Measurements from ENCODE around the gene F11R.
"Not testable (repeated sequence)": the region's sequence is repeated elsewhere in the genome, so short reads cannot be mapped to it uniquely, and the experiment has no call there.

Gene F11R

GRCh38 chr1:161019111-161019660 is 1.8 kb downstream of the F11R start:
- H3K9me3 ChIP-seq (replicated peaks; ENCODE audit: low read length); H3K4me2 ChIP-seq (ENCODE audit: low read length); H3K36me3 ChIP-seq (ENCODE audit: insufficient read depth, low read length); H3K9ac ChIP-seq (ENCODE audit: low read depth, low read length); H3K4me3 ChIP-seq (ENCODE audit: low read length): not testable (repeated sequence)
- H3K27me3 ChIP-seq (ENCODE audit: control insufficient read depth, insufficient read depth, low read length) = peaks cover 12% of the 10 kb centered on the region
- peaks cover 11% of the 10 kb centered on the region for H3K4me1 ChIP-seq (ENCODE audit: control insufficient read depth, insufficient read depth, low read length)

GRCh38 chr1:161018631-161018930 is 2.4 kb downstream of the F11R start:
- Histone ChIP-seq H3K4me1 (ENCODE audit: control insufficient read depth, insufficient read depth, low read length) (peaks cover 17% of the 10 kb centered on the region), H3K4me2 (ENCODE audit: low read length) (no peak overlapping the region), H3K27me3 (ENCODE audit: control insufficient read depth, insufficient read depth, low read length) (peaks cover 12% of the 10 kb centered on the region), H3K36me3 (ENCODE audit: insufficient read depth, low read length) (no peaks in the 10 kb centered on the region), H3K4me3 (ENCODE audit: low read length) (no peak overlapping the region), H3K9ac (ENCODE audit: low read depth, low read length) (no peak overlapping the region), H3K9me3 (replicated peaks; ENCODE audit: low read length) (no peaks in the 10 kb centered on the region)

GRCh38 chr1:161017756-161018630 is 3.0 kb downstream of the F11R start:
- H3K36me3 ChIP-seq (ENCODE audit: insufficient read depth, low read length) = no peaks in the 10 kb centered on the region
- H3K4me3 ChIP-seq (ENCODE audit: low read length) = no peak overlapping the region
- no peaks in the 10 kb centered on the region for H3K9me3 ChIP-seq (replicated peaks; ENCODE audit: low read length)
- peaks cover 23% of the 10 kb centered on the region for H3K4me1 ChIP-seq (ENCODE audit: control insufficient read depth, insufficient read depth, low read length)
- H3K9ac ChIP-seq (ENCODE audit: low read depth, low read length) = no peak overlapping the region
- peaks cover 12% of the 10 kb centered on the region for H3K27me3 ChIP-seq (ENCODE audit: control insufficient read depth, insufficient read depth, low read length)
- H3K4me2 ChIP-seq (ENCODE audit: low read length) = no peak overlapping the region

- H3K4me1 ChIP-seq (ENCODE audit: control insufficient read depth, insufficient read depth, low read length) = peaks cover 20% of the 10 kb centered on the region
- not testable (repeated sequence) for H3K4me3 ChIP-seq (ENCODE audit: low read length); H3K9ac ChIP-seq (ENCODE audit: low read depth, low read length); H3K4me2 ChIP-seq (ENCODE audit: low read length); H3K36me3 ChIP-seq (ENCODE audit: insufficient read depth, low read length); H3K9me3 ChIP-seq (replicated peaks; ENCODE audit: low read length)
- H3K27me3 ChIP-seq (ENCODE audit: control insufficient read depth, insufficient read depth, low read length) = peaks cover 12% of the 10 kb centered on the region
Observed at GRCh38 chr1:161017181-161017580, 3.8 kb downstream of the F11R start.

- H3K27me3 ChIP-seq (ENCODE audit: control insufficient read depth, insufficient read depth, low read length) = peaks cover 12% of the 10 kb centered on the region
- not testable (repeated sequence) for H3K36me3 ChIP-seq (ENCODE audit: insufficient read depth, low read length); H3K9ac ChIP-seq (ENCODE audit: low read depth, low read length); H3K9me3 ChIP-seq (replicated peaks; ENCODE audit: low read length); H3K4me2 ChIP-seq (ENCODE audit: low read length); H3K4me3 ChIP-seq (ENCODE audit: low read length)
- H3K4me1 ChIP-seq (ENCODE audit: control insufficient read depth, insufficient read depth, low read length) = peaks cover 16% of the 10 kb centered on the region
Observed at GRCh38 chr1:161016683-161017082, 4.3 kb downstream of the F11R start.

- peak overlapping the region; percentile 61 for H3K4me3 ChIP-seq (ENCODE audit: low read length)
Observed at GRCh38 chr1:161013488-161014230, 7.3 kb downstream of the F11R start.

GRCh38 chr1:161013131-161013487 is 7.8 kb downstream of the F11R start:
- H3K4me1 ChIP-seq (ENCODE audit: control insufficient read depth, insufficient read depth, low read length) = peaks cover 16% of the 10 kb centered on the region
- no peaks in the 10 kb centered on the region for H3K9me3 ChIP-seq (replicated peaks; ENCODE audit: low read length)
- H3K36me3 ChIP-seq (ENCODE audit: insufficient read depth, low read length) = no peaks in the 10 kb centered on the region
- peak overlapping the region; percentile 80 for H3K4me2 ChIP-seq (ENCODE audit: low read length)
- peak overlapping the region; percentile 61 for H3K4me3 ChIP-seq (ENCODE audit: low read length)
- no peaks in the 10 kb centered on the region for H3K27me3 ChIP-seq (ENCODE audit: control insufficient read depth, insufficient read depth, low read length)
- peak overlapping the region; percentile 58 for H3K9ac ChIP-seq (ENCODE audit: low read depth, low read length)

More at GRCh38 chr1:161013488-161014230, 7.3 kb downstream of the F11R start:
- no peaks in the 10 kb centered on the region for H3K9me3 ChIP-seq (replicated peaks; ENCODE audit: low read length)
- H3K36me3 ChIP-seq (ENCODE audit: insufficient read depth, low read length) = no peaks in the 10 kb centered on the region
- peak overlapping the region; percentile 58 for H3K9ac ChIP-seq (ENCODE audit: low read depth, low read length)
- no peaks in the 10 kb centered on the region for H3K27me3 ChIP-seq (ENCODE audit: control insufficient read depth, insufficient read depth, low read length)
- H3K4me1 ChIP-seq (ENCODE audit: control insufficient read depth, insufficient read depth, low read length) = peaks cover 16% of the 10 kb centered on the region
- H3K4me2 ChIP-seq (ENCODE audit: low read length) = peak overlapping the region; percentile 80

GRCh38 chr1:161012420-161012819 is 8.5 kb downstream of the F11R start:
- peaks cover 16% of the 10 kb centered on the region for H3K4me1 ChIP-seq (ENCODE audit: control insufficient read depth, insufficient read depth, low read length)
- no peaks in the 10 kb centered on the region for H3K9me3 ChIP-seq (replicated peaks; ENCODE audit: low read length)
- H3K36me3 ChIP-seq (ENCODE audit: insufficient read depth, low read length) = no peaks in the 10 kb centered on the region
- no peak overlapping the region for H3K9ac ChIP-seq (ENCODE audit: low read depth, low read length)
- no peak overlapping the region for H3K4me3 ChIP-seq (ENCODE audit: low read length)
- H3K4me2 ChIP-seq (ENCODE audit: low read length) = no peak overlapping the region
- H3K27me3 ChIP-seq (ENCODE audit: control insufficient read depth, insufficient read depth, low read length) = no peaks in the 10 kb centered on the region

- Histone ChIP-seq H3K4me2 (ENCODE audit: low read length) (no peak overlapping the region), H3K9ac (ENCODE audit: low read depth, low read length) (no peak overlapping the region), H3K36me3 (ENCODE audit: insufficient read depth, low read length) (no peaks in the 10 kb centered on the region), H3K9me3 (replicated peaks; ENCODE audit: low read length) (no peaks in the 10 kb centered on the region), H3K4me3 (ENCODE audit: low read length) (no peak overlapping the region), H3K4me1 (ENCODE audit: control insufficient read depth, insufficient read depth, low read length) (peaks cover 16% of the 10 kb centered on the region), H3K27me3 (ENCODE audit: control insufficient read depth, insufficient read depth, low read length) (no peaks in the 10 kb centered on the region)
Observed at GRCh38 chr1:161009602-161010211, 11.2 kb downstream of the F11R start.

GRCh38 chr1:161008869-161009510 is 12.0 kb downstream of the F11R start:
- Histone ChIP-seq H3K27me3 (ENCODE audit: control insufficient read depth, insufficient read depth, low read length) (no peaks in the 10 kb centered on the region), H3K4me2 (ENCODE audit: low read length) (no peak overlapping the region), H3K9ac (ENCODE audit: low read depth, low read length) (no peak overlapping the region), H3K4me3 (ENCODE audit: low read length) (no peak overlapping the region), H3K36me3 (ENCODE audit: insufficient read depth, low read length) (no peaks in the 10 kb centered on the region), H3K4me1 (ENCODE audit: control insufficient read depth, insufficient read depth, low read length) (peaks cover 10% of the 10 kb centered on the region), H3K9me3 (replicated peaks; ENCODE audit: low read length) (no peaks in the 10 kb centered on the region)

- Histone ChIP-seq H3K4me3 (ENCODE audit: low read length) (no peak overlapping the region), H3K9me3 (replicated peaks; ENCODE audit: low read length) (no peaks in the 10 kb centered on the region), H3K4me2 (ENCODE audit: low read length) (no peak overlapping the region), H3K27me3 (ENCODE audit: control insufficient read depth, insufficient read depth, low read length) (no peaks in the 10 kb centered on the region), H3K36me3 (ENCODE audit: insufficient read depth, low read length) (no peaks in the 10 kb centered on the region), H3K9ac (ENCODE audit: low read depth, low read length) (no peak overlapping the region), H3K4me1 (ENCODE audit: control insufficient read depth, insufficient read depth, low read length) (no peaks in the 10 kb centered on the region)
Observed at GRCh38 chr1:161007369-161007768, 13.6 kb downstream of the F11R start.
